ENCODE results near the gene SEC11A. TPM values are rescaled to one million over a fixed set of nuclear protein-coding genes. Genes with fewer than 3 reads are reported as not detected.
"Not testable (repeated sequence)": the region's sequence is repeated elsewhere in the genome, so short reads cannot be mapped to it uniquely, and the experiment has no call there.

SEC11A gene
- total RNA-seq, 1 donor from 2014 or later, result 108 TPM

GRCh38 chr15:84740691-84741090, 24.8 kb upstream of the SEC11A start:
- intact Hi-C loops (cut with micrococcal nuclease), result no loop called here

GRCh38 chr15:84737005-84737404, 21.1 kb upstream of the SEC11A start:
- intact Hi-C loops (cut with micrococcal nuclease), result no loop called here

- intact Hi-C loops (cut with micrococcal nuclease), result loop anchor here (1.0 kb wide), 2 partner anchors 11 to 136 kb away; no protein-coding TSS in a partner anchor
Observed at GRCh38 chr15:84736375-84736774, 20.4 kb upstream of the SEC11A start.

DNA sequence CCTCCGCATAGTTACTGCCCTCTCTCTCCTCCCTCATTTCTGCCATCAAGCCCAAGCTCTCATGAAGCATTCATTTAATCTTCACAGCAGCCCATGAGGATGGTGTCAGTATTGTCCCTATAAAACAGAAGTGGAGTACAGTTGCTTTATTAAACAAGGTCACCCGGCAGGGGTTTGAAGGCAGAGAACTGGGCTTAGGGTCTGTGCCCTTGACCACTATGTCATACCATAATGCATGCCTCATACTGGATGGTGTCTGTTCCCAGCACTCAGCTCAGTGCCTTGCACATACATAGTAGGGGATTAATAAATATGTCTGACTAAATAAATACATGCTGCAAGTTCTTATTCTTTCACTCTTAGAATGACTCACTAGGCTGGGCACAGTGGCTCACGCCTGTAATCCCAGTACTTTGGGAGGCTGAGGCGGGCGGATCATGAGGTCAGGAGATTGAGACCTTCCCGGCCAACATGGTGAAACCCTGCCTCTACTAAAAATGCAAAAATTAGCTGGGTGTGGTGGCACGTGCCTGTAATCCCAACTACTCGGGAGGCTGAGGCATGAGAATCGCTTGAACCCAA, 19.6 kb upstream of the SEC11A start:
- intact Hi-C loops (cut with micrococcal nuclease), result loop anchor here (1.0 kb wide), 5 partner anchors 10 to 135 kb away; partner anchors contain the start of genes SEC11A and WDR73

DNA sequence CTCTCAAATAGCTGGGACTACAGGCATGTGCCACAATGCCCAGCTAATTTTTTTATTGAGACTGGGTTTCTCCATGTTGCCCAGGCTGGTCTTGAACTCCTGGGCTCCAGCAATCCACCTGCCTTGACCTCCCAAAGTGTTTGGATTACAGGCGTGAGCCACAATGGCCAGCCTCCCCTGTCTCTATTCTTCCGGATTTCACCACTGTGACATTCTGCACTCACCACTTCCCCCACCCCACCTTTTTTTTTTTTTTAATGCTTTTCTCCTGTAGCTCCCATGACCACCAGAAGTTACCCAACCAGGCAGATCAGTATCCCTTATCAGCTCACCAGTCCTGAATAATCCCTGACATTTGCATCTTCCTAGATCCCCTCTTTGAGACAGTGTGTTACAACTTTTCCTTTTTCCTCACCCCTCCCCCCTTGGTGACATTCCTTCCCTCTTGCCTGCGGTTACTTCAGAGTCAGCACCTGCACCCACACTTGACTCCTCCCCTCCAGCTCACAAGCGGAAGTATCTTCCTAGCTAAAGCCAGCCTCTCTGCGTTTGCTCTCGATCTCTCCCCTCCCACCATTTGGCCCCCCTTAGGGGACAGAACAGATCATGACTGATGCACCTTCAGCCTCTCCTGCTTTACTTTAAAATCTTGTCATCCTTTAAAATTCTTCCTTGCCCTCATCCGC, 19.0 kb upstream of the SEC11A start:
- intact Hi-C loops (cut with micrococcal nuclease), result loop anchor here (1.0 kb wide), 3 partner anchors 10 to 81 kb away; partner anchors contain the start of genes SEC11A and WDR73

DNA sequence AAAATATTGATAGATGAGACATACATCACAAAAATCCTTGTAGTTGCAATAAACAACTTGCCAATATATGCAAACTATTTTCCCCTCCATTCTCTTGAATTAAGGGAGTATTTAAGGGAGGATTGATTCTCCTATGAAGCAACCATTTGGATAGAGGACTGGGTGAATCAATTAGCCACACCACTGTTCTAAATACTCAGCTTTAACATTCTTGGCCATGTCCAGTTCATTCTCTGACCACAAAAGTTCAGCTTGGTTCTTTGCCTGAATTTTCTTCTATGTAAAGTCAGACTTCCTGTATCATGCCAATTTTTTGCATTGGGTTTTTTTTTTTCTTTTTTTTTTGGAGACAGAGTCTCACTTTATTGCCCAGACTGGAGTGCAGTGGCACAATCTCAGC, 15.8 kb upstream of the SEC11A start:
- intact Hi-C loops (cut with micrococcal nuclease), result no loop called here

DNA sequence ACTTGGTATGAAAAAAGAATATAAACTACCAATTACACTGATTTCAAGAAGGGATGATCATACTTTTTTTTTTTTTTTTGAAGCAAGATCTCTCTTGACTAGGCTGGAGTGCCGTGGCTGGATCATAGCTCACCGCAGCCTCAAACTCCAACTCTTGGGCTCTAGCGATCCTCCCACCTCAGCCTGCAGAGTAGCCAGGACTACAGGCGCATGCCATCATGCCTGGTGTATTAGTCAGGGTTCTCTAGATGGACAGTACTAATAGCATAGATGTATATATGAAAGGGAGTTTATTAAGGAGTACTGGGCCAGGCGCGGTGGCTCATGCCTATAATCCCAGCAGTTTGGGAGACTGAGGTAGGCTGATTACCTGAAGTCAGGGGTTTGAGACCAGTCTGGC, 11.5 kb upstream of the SEC11A start:
- intact Hi-C loops (cut with micrococcal nuclease), result no loop called here

DNA sequence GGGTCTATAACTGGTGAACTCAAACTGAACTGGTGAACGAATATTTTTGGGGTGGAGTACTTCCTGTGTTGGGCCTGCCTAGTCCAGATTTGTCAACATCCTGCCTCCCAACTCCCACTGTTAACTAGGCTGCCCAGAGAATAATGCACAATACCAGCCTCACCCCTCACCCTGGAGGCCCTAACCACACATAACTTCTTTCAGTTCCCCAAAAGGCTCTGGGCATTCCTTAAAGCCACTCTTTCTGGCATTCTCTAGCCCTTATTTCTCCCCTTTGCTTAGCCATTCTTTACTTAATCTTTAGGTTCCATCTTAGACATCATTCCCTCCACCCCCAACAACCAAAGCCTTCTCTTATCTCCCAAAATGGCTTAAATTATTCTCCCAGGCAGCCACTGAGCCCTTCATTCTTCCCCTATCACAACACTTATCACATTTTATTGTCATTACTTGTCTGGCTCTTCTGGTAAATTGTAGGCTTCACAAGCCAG, 9.1 kb upstream of the SEC11A start:
- intact Hi-C loops (cut with micrococcal nuclease), result loop anchor here (1.0 kb wide), 2 partner anchors 9 to 10 kb away; partner anchors contain the start of gene SEC11A

DNA sequence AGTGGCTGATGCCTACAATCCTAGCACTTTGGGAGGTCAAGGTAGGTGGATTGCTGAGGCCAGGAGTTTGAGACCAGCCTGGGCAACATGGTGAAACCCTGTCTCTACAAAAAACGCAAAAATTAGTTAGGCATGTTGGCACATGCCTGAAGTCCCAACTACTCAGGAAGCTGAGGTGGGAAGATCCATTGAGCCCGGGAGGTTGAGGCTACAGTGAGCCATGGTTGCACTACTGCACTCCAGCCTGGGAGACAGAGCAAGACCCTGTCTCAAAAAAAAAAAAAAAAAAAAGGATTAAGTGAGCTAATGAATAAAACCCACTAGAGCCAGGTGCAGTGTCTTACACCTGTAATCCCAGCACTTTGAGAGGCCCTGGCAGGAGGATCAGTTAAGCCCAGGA, 6.7 kb upstream of the SEC11A start:
- intact Hi-C loops (cut with micrococcal nuclease), result no loop called here

- intact Hi-C loops (cut with micrococcal nuclease), result no loop called here
Observed at GRCh38 chr15:84721371-84721770, 5.4 kb upstream of the SEC11A start.

GRCh38 chr15:84715441-84716035, 401 bp downstream of the SEC11A start:
- intact Hi-C loops (cut with micrococcal nuclease), result loop anchor here (1.0 to 5.0 kb wide), 9 partner anchors 10 to 265 kb away; partner anchors contain the start of genes NMB, WDR73 and ZNF592

- intact Hi-C loops (cut with micrococcal nuclease), result loop anchor here (1.0 to 5.0 kb wide), 2 partner anchors 57 to 143 kb away; partner anchors contain the start of gene NMB
Observed at GRCh38 chr15:84714821-84715220, 1.1 kb downstream of the SEC11A start.

DNA sequence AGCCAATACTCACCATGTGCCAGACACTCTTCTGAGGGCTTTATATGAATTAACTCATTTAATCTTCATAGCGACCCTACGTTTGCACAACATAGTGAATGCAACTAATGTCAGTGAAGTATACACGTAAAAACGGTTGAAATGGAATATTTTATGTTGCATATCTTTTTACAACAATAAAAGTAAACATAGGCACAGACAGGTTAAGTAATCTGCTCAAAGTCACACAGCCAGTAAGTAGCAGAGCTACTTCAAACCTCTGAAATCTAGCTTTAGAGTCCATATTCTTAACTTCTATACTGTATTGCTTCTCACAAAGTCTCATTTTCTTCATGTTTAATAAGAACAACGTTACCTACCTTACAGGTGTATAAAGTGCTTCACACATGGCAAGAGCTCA, 1.6 kb downstream of the SEC11A start:
- intact Hi-C loops (cut with micrococcal nuclease), result no loop called here

GRCh38 chr15:84703808-84704207, 12.1 kb downstream of the SEC11A start:
- intact Hi-C loops (cut with micrococcal nuclease), result no loop called here

- intact Hi-C loops (cut with micrococcal nuclease), result no loop called here
Observed at GRCh38 chr15:84702961-84703482, 12.9 kb downstream of the SEC11A start.

DNA sequence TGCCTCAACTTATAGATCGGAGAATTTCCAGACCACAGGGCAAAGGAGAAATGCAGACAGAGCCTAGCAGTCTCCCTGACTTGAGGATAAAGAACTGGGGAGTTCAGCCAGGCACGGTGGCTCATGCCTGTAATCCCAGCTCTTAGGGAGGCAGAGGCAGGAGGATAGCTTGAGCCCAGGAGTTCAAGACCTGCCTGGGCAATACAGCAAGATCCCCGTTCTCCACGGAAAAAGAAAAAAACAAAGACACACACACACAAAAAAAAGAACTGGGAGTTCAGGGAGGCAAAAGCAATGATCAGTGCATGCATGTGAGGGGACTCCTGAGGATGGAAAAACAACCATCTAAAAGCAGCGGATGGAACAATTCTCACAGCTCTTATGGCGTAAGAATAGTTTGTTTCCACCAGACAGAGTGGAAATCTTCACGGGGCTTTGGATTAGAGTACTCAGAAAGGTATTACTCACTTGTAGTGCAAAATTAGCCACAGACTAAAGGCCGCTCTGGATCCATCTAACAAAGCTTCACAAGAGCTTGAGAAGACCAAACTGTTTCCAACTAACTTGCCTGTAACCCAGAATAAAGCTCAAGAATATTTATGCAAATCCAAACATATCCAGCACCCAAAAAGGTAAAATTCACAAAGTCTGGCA, 16.3 kb downstream of the SEC11A start:
- intact Hi-C loops (cut with micrococcal nuclease), result no loop called here

- intact Hi-C loops (cut with micrococcal nuclease), result no loop called here
Observed at GRCh38 chr15:84697236-84697990, 18.5 kb downstream of the SEC11A start.

GRCh38 chr15:84696757-84697156, 19.2 kb downstream of the SEC11A start:
- intact Hi-C loops (cut with micrococcal nuclease), result no loop called here

GRCh38 chr15:84690342-84690741, 25.6 kb downstream of the SEC11A start:
- intact Hi-C loops (cut with micrococcal nuclease), result no loop called here

- intact Hi-C loops (cut with micrococcal nuclease), result no loop called here
Observed at GRCh38 chr15:84689858-84690257, 26.1 kb downstream of the SEC11A start.

GRCh38 chr15:84686446-84686845, 29.5 kb downstream of the SEC11A start:
- intact Hi-C loops (cut with micrococcal nuclease), result not testable (repeated sequence)

Measured in T-helper 1 cell treated with Interleukin-12 subunit alpha and Interleukin-12 subunit beta and Interleukin-4 antibody, amounts not matched to agents 30 ng/mL and 1 ng/mL, for 36 hours (primary cell).